ENCODE data around the gene DDA1. TPM values are rescaled to one million over a fixed set of nuclear protein-coding genes. Genes with fewer than 3 reads are reported as not detected.

Gene DDA1
- total RNA-seq, 2 experiments from 2014 or later = 44.1 to 46.7 TPM

DNA sequence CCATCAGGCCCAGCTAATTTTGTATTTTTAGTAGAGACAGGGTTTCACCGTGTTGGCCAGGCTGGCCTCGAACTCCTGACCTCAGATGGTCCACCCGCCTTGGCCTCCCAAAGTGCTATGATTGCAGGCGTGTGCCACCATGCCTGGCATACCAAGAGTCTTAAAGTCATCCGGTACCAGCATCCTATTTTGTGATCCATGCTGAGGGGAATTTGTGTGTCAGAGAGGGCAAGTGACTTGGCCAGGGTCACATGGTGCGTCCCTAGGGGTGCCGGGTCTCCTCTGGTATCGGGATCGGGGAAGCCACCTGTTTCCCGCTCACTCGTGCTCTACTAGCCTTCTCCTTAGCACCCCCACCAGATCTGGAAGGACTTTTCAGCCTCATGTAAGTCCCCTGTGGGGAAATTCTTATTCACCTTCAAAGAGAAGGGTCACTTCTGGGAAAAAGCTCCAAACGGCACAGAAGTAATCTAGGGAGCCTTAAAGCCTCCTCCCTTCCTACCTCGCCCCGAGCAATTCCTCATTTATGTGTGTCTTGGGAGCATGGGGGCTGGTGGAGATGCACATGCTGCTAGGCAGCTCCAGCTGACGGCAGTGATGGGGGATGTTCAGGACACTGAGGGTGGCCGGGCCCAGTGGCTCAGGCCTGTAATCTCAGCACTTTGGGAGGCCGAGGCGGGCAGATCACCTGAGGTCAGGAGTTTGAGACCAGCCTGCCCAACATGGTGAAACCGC is 33.8 kb upstream of the DDA1 start:
- Mint-ChIP-seq H3K36me3 (peaks cover 16% of the 10 kb centered on the region), H3K27ac (no peak overlapping the region), H3K9me3 (no peaks in the 10 kb centered on the region), H3K4me3 (no peak overlapping the region), H3K27me3 (no peaks in the 10 kb centered on the region), H3K4me1 (peaks cover 2% of the 10 kb centered on the region)
- ATAC-seq (ENCODE audit: low read depth) = no peak
- no peak for DNase-seq
- POLR2A ChIA-PET = no interaction called here

DNA sequence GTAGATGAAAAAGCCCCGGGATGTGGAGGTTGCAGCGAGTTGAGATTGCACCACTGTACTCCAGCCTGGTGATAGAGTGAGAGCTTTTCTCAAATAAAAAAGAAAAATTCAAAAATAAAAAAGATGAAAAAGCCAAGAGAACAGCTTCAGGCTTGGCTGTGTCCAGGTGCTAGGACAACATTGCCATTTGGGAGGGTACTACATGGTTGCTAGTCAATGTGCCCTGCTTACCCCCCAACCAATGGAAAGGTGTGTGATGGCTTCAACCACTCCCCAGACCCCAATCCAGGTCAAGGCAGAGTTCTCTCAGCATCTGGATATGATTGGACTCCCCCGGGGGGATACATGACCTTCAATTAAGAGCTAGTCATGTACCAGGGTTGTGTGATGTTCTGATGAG is 29.9 kb upstream of the DDA1 start:
- H3K27ac Mint-ChIP-seq = no peak overlapping the region
- H3K4me1 Mint-ChIP-seq = peaks cover 10% of the 10 kb centered on the region
- POLR2A ChIA-PET = interaction anchor here (0.8 kb wide), 2 partner anchors 15 to 54 kb away, joined by 3 read pairs; partner anchors contain the start of genes OCEL1 and USHBP1
- H3K36me3 Mint-ChIP-seq = peaks cover 11% of the 10 kb centered on the region
- no peaks in the 10 kb centered on the region for H3K9me3 Mint-ChIP-seq
- DNase-seq = no peak
- no peaks in the 10 kb centered on the region for H3K27me3 Mint-ChIP-seq
- ATAC-seq (ENCODE audit: low read depth) = no peak
- H3K4me3 Mint-ChIP-seq = no peak overlapping the region

DNA sequence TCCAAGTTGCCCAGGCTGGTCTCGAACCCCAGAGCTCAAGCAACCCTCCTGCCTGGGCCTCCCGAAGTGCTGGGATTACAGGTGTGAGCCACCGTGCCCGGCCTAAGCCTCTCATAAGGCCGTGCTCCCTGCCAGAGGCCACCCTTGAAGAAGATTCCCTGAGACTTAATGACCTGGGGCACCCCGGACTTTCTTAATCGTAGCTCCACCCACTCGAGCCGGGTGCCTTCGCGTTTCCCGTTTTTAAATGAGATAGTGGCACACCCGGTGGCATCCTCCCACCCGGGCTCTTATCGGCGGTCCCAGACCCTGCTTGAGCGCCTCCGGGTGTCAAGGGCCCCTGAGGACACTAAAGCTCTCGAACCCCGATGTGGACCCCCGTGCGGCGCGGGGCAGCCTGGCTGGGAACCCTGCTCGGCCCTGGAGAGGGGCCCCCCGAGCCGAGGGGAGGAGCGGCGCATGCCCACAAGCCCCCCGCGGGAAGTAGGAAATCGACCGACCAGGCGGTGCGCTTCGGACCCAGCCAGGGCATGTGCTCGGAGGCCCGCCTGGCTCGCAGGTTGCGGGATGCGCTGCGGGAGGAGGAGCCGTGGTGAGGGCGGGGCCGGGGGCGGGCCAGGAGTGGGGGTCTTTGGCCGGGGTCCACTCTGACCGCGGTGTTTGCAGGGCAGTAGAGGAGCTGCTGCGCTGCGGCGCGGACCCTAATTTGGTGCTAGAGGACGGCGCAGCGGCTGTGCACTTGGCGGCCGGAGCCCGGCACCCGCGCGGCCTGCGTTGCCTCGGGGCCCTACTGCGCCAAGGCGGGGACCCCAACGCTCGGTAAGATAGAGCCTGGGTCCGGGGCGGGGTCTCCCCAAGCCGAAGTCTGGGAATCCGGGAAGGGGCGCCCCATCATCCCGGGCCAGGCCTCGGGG is 27.7 kb upstream of the DDA1 start, which contains the start of gene ANKLE1:
Gene ANKLE1 (plus strand): TSS at position 511 of the 914 bp plus-strand sequence. CDS start 20 bp downstream, at position 531.
- H3K27me3 Mint-ChIP-seq = no peaks in the 10 kb centered on the region
- H3K4me1 Mint-ChIP-seq = peaks cover 10% of the 10 kb centered on the region
- no peaks in the 10 kb centered on the region for H3K9me3 Mint-ChIP-seq
- H3K36me3 Mint-ChIP-seq = peaks cover 8% of the 10 kb centered on the region
- peak; percentile 67 for DNase-seq
- H3K4me3 Mint-ChIP-seq = peak within 1 kb of the TSS; percentile 86
- POLR2A ChIA-PET = interaction anchor here (0.6 to 2.1 kb wide), 12 partner anchors 11 to 327 kb away, joined by 3 to 10 read pairs (median 4); partner anchors contain the start of genes BABAM1, MYO9B and OCEL1
- peak; percentile 52 for ATAC-seq (ENCODE audit: low read depth)
- H3K27ac Mint-ChIP-seq = peak within 1 kb of the TSS; percentile 81

DNA sequence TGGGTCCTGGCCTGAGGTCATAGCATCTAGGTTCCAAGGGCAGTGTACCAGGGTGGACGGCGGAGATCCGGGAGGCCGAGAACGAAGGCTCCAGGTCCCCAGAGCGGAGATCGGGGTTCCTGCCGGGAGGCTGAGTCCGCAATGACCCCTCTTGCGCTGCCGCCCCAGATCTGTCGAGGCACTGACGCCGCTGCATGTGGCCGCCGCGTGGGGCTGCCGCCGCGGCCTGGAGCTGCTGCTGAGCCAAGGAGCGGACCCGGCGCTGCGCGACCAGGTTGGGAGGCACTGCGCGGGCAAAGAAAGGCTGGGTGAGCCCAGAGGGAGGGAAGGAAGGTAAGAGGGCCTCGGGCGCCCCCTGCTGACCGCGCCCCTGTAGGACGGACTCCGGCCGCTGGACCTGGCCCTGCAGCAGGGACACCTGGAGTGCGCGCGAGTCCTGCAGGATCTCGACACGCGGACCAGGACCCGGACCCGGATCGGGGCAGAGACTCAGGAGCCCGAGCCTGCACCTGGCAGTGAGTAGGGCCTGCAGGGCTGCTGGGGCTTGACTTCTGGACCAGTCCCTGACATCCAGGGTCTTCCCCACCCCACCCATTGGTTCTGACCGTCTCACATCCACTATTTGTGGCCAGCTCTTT is 26.8 kb upstream of the DDA1 start:
- POLR2A ChIA-PET = interaction anchor here (0.5 to 2.1 kb wide), 8 partner anchors 10 to 213 kb away, joined by 3 to 10 read pairs (median 4); partner anchors contain the start of genes BABAM1, MYO9B and OCEL1
- H3K27ac Mint-ChIP-seq = peak overlapping the region; percentile 81
- peak overlapping the region; percentile 86 for H3K4me3 Mint-ChIP-seq
- peak; percentile 87 for ATAC-seq (ENCODE audit: low read depth)
- DNase-seq = peak; percentile 86
- H3K27me3 Mint-ChIP-seq = no peaks in the 10 kb centered on the region
- peaks cover 2% of the 10 kb centered on the region for H3K36me3 Mint-ChIP-seq
- no peaks in the 10 kb centered on the region for H3K9me3 Mint-ChIP-seq
- H3K4me1 Mint-ChIP-seq = peaks cover 10% of the 10 kb centered on the region

DNA sequence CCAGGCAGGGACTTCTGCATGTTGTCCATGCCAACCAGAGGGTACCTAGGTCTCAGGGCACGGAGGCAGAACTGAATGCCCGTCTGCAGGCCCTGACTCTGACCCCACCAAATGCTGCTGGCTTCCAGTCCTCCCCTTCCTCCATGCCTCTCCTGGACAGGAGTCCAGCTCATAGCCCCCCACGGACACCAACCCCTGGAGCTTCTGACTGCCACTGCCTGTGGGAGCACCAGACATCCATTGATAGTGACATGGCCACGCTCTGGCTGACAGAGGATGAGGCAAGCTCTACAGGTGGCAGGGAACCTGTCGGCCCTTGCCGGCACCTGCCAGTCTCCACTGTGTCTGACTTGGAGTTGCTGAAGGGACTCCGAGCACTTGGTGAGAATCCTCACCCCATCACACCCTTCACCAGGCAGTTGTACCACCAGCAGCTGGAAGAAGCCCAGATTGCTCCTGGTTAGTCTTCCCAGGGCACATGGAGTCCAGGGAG is 25.8 kb upstream of the DDA1 start:
- ATAC-seq (ENCODE audit: low read depth) = no peak

DNA sequence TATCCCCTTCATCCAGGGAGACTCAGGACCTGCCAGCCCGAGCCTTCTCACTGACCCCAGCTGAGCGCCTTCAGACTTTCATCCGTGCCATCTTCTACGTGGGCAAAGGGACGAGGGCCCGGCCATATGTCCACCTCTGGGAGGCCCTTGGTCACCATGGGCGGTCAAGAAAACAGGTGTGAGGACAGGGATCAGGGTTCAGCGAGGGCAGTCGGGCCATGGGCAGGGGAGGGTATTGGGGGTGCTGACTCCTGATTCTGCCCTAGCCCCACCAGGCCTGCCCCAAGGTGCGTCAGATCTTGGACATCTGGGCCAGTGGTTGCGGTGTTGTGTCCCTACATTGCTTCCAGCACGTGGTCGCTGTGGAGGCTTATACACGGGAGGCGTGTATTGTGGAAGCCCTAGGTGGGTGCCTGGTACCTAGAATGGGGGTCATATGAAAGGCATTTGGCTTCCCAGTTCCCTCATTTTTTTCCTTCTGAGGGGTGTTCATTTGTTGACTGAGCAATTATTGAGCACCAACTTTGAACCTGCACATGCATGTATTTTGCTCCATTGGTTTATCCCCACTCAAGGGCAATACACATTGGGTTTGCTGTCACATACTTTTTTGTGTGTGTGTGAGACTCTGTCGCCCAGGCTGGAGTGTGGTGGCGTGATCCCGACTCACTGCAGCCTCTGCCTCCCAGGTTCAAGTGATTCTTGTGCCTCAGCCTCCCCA is 23.8 kb upstream of the DDA1 start:
- Mint-ChIP-seq H3K9me3 (no peaks in the 10 kb centered on the region), H3K4me3 (no peak overlapping the region), H3K27ac (no peak overlapping the region), H3K4me1 (peaks cover 10% of the 10 kb centered on the region), H3K27me3 (no peaks in the 10 kb centered on the region), H3K36me3 (peaks cover 2% of the 10 kb centered on the region)
- ATAC-seq (ENCODE audit: low read depth) (no peak), DNase-seq (no peak)
- POLR2A ChIA-PET = interaction anchor here (0.6 kb wide), 1 partner anchor 61 kb away, joined by 6 read pairs; no protein-coding TSS in a partner anchor

More for the DNA sequence above, 25.8 kb upstream of the DDA1 start:
- no peak overlapping the region for H3K27ac Mint-ChIP-seq
- no peaks in the 10 kb centered on the region for H3K9me3 Mint-ChIP-seq
- peak overlapping the region; percentile 29 for H3K4me3 Mint-ChIP-seq
- no peak for DNase-seq
- POLR2A ChIA-PET = no interaction called here
- H3K27me3 Mint-ChIP-seq = no peaks in the 10 kb centered on the region
- peaks cover 10% of the 10 kb centered on the region for H3K4me1 Mint-ChIP-seq
- H3K36me3 Mint-ChIP-seq = peaks cover 2% of the 10 kb centered on the region

DNA sequence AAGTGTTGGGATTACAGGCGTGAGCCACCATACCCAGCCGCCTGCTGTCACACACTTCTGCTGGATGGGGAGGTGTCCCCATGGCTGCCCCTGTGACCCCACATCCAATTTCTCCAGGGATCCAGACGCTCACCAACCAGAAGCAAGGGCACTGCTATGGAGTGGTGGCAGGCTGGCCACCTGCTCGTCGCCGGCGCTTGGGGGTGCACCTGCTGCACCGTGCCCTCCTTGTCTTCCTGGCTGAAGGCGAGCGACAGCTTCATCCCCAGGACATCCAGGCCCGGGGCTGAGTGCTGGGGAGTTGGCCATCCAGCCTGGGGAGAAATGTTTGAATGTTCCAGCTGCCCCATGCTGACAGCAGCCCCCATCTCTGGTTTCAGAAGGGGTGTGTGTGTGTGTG is 23.1 kb upstream of the DDA1 start:
- no peak overlapping the region for H3K4me3 Mint-ChIP-seq
- peaks cover 2% of the 10 kb centered on the region for H3K36me3 Mint-ChIP-seq
- POLR2A ChIA-PET = interaction anchor here (0.6 kb wide), 1 partner anchor 123 kb away, joined by 4 read pairs; no protein-coding TSS in a partner anchor
- no peak overlapping the region for H3K27ac Mint-ChIP-seq
- no peaks in the 10 kb centered on the region for H3K9me3 Mint-ChIP-seq
- H3K4me1 Mint-ChIP-seq = peaks cover 10% of the 10 kb centered on the region
- ATAC-seq (ENCODE audit: low read depth) (no peak), DNase-seq (no peak)
- no peaks in the 10 kb centered on the region for H3K27me3 Mint-ChIP-seq

DNA sequence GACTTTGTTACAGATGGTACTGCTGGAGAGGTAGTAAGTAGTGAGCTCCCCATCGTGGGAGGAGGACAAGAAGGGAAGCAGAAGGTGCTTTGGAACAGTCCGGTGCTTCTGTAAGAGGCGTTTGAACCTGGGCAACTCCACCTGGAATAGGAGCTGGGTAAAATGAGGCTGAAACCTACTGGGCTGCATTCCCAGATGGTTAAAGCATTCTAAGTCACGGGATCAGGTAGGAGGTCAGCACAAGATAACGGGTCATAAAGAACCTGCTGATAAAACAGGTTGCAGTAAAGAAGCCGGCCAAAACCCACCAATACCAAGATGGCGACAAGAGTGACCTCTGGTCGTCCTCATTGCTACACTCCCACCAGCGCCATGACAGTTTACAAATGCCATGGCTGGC is 22.6 kb upstream of the DDA1 start:
- DNase-seq (no peak), ATAC-seq (ENCODE audit: low read depth) (no peak)
- Mint-ChIP-seq H3K27me3 (no peaks in the 10 kb centered on the region), H3K4me1 (peaks cover 7% of the 10 kb centered on the region), H3K36me3 (peaks cover 2% of the 10 kb centered on the region), H3K9me3 (no peaks in the 10 kb centered on the region), H3K4me3 (no peak overlapping the region), H3K27ac (no peak overlapping the region)
- POLR2A ChIA-PET = interaction anchor here (0.6 kb wide), 1 partner anchor 122 kb away, joined by 4 read pairs; no protein-coding TSS in a partner anchor

DNA sequence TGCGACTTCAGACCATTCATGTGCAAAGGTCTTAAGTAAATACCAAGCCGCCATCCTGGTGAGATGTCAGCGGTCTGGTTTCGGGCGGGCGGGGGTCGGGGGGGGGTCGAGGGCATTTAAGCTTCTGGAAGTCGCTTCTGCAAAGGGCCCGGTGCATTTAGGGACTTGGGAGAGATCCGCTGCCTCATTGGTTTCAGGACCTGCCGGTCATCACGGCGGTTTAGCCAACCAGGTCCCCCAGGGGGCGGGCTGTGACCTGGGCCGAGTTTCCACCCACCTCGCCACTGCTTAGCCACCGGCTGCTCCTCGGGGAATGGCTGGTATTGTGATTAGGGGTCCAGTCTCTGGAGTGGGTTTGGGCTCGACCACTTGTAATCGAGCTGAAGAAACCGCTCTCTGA is 19.9 kb upstream of the DDA1 start:
- H3K27ac Mint-ChIP-seq = no peak overlapping the region
- H3K4me3 Mint-ChIP-seq = no peak overlapping the region
- ATAC-seq (ENCODE audit: low read depth) = no peak
- H3K4me1 Mint-ChIP-seq = peaks cover 10% of the 10 kb centered on the region
- H3K9me3 Mint-ChIP-seq = no peaks in the 10 kb centered on the region
- H3K27me3 Mint-ChIP-seq = no peaks in the 10 kb centered on the region
- H3K36me3 Mint-ChIP-seq = no peaks in the 10 kb centered on the region
- peak; percentile 55 for DNase-seq
- POLR2A ChIA-PET = no interaction called here

DNA sequence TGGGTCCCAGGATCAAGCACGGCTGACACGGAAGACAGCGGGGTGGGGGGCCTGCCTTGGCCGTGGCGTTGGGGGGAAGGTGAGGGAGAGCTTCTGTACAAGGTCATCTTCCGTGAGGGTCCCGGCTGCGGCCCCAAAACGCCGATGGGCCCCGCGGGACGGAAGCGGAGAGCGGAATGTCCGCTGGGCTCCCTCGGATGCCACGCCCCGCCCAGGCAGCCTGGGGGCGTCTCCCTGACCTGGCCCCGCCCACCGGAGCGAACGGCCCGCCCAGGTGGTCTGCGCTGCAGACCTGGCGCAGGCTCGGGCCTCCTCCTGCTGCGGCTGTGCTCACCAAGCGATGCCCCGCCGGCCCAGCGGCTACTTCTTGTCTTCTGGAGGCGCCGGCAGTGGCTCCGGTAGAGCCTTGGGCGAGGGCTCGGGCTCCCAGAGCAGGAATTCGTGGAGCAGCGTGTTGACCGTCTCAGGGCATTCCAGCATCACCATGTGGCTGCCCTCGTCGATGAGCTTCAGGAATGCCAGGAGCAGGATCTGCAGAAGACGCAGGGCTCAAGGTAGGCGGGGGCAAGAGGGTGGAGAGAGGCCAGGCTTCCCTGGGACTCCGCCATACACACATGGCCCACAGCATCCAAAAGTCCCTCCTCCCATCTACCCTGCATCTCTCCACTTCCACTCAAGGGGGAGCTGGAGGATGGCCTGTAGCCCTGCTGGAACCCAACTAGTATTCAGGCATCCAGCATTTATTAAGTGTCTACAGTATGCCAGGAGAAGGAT is 16.9 kb upstream of the DDA1 start:
- H3K9me3 Mint-ChIP-seq = no peaks in the 10 kb centered on the region
- no peaks in the 10 kb centered on the region for H3K27me3 Mint-ChIP-seq
- DNase-seq = peak; percentile 94
- H3K4me3 Mint-ChIP-seq = peak overlapping the region; percentile 85
- no peaks in the 10 kb centered on the region for H3K36me3 Mint-ChIP-seq
- H3K4me1 Mint-ChIP-seq = peaks cover 10% of the 10 kb centered on the region
- peak overlapping the region; percentile 74 for H3K27ac Mint-ChIP-seq
- peak; percentile 96 for ATAC-seq (ENCODE audit: low read depth)
- POLR2A ChIA-PET = interaction anchor here (0.6 to 2.9 kb wide), 10 partner anchors 11 to 398 kb away, joined by 3 to 14 read pairs (median 4); partner anchors contain the start of genes ANKLE1, ANO8, BST2 and DDA1

DNA sequence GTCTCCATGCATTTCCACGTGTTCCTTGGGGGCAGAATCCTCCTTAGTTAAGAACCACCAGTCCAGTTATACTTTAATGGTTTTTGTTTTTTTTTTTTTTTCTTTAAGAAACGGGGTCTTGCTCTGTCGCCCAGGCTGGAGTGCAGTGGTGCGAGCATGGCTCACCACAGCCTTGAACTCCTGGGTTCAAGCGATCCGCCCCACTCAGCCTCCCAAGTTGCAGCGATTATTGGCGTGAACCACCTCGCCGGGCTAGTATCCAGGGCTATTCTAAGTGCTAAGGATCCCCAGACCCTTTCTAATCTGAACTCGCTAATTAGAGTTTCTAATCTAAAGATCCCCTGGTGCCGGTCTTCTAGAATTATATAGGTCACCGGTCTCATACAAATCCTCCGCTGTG is 15.8 kb upstream of the DDA1 start:
- Mint-ChIP-seq H3K27ac (no peak overlapping the region), H3K4me3 (no peak overlapping the region), H3K9me3 (no peaks in the 10 kb centered on the region), H3K4me1 (peaks cover 10% of the 10 kb centered on the region), H3K27me3 (no peaks in the 10 kb centered on the region), H3K36me3 (no peaks in the 10 kb centered on the region)
- POLR2A ChIA-PET = interaction anchor here (0.7 to 1.2 kb wide), 5 partner anchors 10 to 139 kb away, joined by 3 to 5 read pairs (median 4); partner anchors contain the start of genes ABHD8, ANO8 and MVB12A
- no peak for DNase-seq
- no peak for ATAC-seq (ENCODE audit: low read depth)

All from activated naive CD8-positive, alpha-beta T cell treated with anti-CD3 and anti-CD28 coated beads, Interleukin-2, amount 10 ng/mL, durations not matched to agents 7 days and 5 days (primary cell).